ENCODE measurements around the gene TBC1D10A. TPM values are rescaled to one million over a fixed set of nuclear protein-coding genes. Genes with fewer than 3 reads are reported as not detected.

TBC1D10A gene
- total RNA-seq, 8 experiments from 2014 or later = 5.8 to 17.8 (median 10.6) TPM

DNA sequence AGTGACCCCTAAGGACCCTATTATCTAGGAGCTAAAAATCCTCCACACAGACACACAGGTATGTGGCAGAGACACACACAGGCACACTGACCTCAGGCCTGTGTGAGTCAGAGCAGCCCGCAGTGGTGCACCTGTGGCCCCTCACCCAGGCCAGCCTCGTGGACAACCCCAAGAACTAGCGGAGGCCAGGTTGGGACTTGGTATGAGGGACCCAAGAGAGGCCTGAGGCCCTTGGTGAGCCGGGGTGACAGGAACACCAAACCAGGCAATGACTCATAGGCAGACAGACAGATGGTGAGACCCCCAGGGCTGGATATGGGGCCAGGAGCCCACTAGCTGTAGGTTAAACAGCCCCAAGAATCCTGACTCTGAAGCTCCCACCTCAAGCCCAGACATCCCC is 43.4 kb downstream of the TBC1D10A start:
- Histone ChIP-seq H3K4me3 (no peak overlapping the region), H3K27ac (no peak overlapping the region), H3K4me1 (replicated peaks in 1 of 2) (peaks cover 2 to 3% of the 10 kb centered on the region in 2 donors)
- in situ Hi-C loops (cut with MboI; ENCODE audit: low pct_unique_long_range_greater_than_20kb in 2 of 9, low sequenced_read_pairs in 9 of 9, unreplicated experiment in 9 of 9) = no loop called here
- no peak for ATAC-seq (replicated peaks in 6 of 8)
- 75 to 100% (median 86%) methylated on average over 1 to 2 of the region's 4 CpGs; no CpG with 5 or more reads in 7 of the 10 experiments for WGBS, 10 experiments

DNA sequence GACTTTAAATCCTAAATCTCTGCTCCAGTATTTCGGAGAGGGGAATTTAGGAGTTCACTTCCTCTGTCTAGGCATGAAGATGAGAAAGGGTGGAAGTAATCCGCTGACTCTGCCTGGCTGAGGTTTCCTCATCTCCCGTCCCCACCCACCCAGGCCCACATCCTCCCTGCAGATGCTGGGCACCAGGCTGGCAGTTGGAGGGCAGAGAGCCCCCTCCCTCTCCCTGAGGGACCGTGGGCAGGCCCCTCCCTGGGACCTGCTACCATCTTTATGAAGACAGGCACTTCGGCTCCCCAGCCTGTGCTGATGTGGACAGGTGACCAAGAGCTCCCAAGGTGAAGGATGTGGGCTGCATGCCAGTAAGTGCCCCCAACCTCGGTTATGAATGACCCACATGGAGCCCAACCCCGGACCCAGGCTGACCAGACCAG is 44.1 kb downstream of the TBC1D10A start:
- Histone ChIP-seq H3K27ac (no peak overlapping the region), H3K4me1 (replicated peaks in 1 of 2) (no peaks in the 10 kb centered on the region), H3K4me3 (no peak overlapping the region)
- in situ Hi-C loops (cut with MboI; ENCODE audit: low pct_unique_long_range_greater_than_20kb in 2 of 9, low sequenced_read_pairs in 9 of 9, unreplicated experiment in 9 of 9) = no loop called here
- no peak for ATAC-seq (replicated peaks in 6 of 8)
- 83% methylated on average over 2 of the region's 7 CpGs; no CpG with 5 or more reads in 9 of the 10 experiments for WGBS, 10 experiments

DNA sequence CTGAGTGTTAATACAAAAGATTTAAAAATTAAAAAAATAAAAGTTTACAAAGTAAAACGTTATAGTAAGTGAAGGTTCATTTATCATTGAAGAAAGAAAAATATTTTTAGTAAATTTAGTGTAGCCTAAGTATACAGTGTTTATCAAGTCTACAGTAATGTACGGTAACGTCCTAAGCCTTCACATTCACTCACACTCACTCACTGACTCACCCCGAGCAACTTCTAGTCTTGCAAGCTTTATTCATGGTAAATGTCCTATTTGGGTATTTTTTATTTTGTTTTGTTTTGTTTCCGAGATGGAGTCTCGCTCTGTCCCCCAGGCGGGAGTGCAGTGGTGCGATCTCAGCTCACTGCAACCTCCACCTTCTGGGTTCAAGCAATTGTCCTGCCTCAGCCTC is 46.2 kb downstream of the TBC1D10A start:
- H3K4me1 ChIP-seq (replicated peaks in 1 of 2) = no peaks in the 10 kb centered on the region
- no peak for ATAC-seq (replicated peaks in 6 of 8)
- 35 to 89% (median 77%) methylated on average over 5 to 8 of the region's 8 CpGs; no CpG with 5 or more reads in 1 of the 10 experiments for WGBS, 10 experiments
- no peak overlapping the region for H3K27ac ChIP-seq
- H3K4me3 ChIP-seq = no peak overlapping the region
- in situ Hi-C loops (cut with MboI; ENCODE audit: low pct_unique_long_range_greater_than_20kb in 2 of 9, low sequenced_read_pairs in 9 of 9, unreplicated experiment in 9 of 9) = no loop called here

DNA sequence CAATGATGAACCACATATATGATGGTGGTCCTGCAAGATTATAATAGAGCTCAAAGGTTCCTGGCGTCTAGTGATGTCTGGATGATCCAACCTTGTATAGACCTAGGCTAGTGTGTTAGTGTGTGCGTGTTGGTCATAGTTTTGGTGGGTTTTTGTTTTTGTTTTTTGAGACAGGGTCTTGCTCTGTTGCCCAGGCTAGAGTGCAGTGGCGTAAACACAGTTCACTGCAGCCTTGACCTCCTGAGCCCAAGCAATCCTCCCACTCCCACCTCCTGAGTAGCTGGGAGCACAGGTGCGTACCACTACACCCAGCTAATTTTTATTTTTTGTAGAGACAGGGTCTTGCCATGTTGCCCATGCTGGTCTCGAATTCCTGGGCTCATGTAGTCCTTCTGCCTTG is 46.8 kb downstream of the TBC1D10A start:
- Histone ChIP-seq H3K27ac (no peak overlapping the region), H3K4me1 (replicated peaks in 1 of 2) (no peaks in the 10 kb centered on the region), H3K4me3 (no peak overlapping the region)
- in situ Hi-C loops (cut with MboI; ENCODE audit: low pct_unique_long_range_greater_than_20kb in 2 of 9, low sequenced_read_pairs in 9 of 9, unreplicated experiment in 9 of 9) = no loop called here
- no peak for ATAC-seq (replicated peaks in 6 of 8)
- 55 to 100% (median 85%) methylated on average over 1 to 4 of the region's 5 CpGs; no CpG with 5 or more reads in 1 of the 10 experiments for WGBS, 10 experiments

DNA sequence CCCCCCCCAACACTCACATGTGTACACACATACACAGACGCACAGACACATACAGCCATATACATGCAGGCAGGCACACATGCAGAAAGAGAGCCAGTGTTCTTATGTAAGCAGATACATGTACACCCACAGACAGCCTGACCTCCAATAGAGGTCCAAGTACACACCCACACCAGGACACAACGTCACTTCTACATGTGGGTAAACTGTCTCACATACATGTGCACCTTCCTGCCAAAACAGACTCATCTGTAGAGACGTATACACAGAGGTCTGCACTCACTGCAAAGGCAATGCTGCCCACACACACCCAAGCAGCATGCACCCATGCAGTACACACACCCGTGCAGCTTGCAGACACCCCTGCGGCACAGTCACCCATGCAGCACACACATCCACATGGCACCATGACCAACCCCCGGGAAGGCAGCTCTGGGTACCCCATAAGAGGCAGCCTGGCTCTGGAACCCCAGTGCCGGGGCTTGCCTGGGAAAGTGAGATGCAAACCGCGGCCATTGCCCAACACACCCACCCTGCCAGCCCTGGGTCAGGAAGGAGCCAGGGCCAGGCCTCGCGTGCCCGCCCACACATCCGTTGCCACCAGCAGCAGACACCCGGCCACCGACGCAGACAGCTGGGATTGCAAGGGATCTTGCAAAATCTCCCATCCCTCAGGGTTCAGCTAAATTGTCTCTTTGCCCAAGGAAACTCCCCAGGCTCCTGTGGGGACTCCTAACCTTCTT is 47.5 kb downstream of the TBC1D10A start:
- in situ Hi-C loops (cut with MboI; ENCODE audit: low pct_unique_long_range_greater_than_20kb in 2 of 9, low sequenced_read_pairs in 9 of 9, unreplicated experiment in 9 of 9) = no loop called here
- H3K4me3 ChIP-seq = no peak overlapping the region
- no peak overlapping the region for H3K27ac ChIP-seq
- no peaks in the 10 kb centered on the region for H3K4me1 ChIP-seq (replicated peaks in 1 of 2)
- 37 to 100% (median 90%) methylated on average over 1 to 7 of the region's 16 CpGs; no CpG with 5 or more reads in 4 of the 10 experiments for WGBS, 10 experiments
- ATAC-seq (replicated peaks in 6 of 8) = peak in 1 of 8 experiments; percentile 8

DNA sequence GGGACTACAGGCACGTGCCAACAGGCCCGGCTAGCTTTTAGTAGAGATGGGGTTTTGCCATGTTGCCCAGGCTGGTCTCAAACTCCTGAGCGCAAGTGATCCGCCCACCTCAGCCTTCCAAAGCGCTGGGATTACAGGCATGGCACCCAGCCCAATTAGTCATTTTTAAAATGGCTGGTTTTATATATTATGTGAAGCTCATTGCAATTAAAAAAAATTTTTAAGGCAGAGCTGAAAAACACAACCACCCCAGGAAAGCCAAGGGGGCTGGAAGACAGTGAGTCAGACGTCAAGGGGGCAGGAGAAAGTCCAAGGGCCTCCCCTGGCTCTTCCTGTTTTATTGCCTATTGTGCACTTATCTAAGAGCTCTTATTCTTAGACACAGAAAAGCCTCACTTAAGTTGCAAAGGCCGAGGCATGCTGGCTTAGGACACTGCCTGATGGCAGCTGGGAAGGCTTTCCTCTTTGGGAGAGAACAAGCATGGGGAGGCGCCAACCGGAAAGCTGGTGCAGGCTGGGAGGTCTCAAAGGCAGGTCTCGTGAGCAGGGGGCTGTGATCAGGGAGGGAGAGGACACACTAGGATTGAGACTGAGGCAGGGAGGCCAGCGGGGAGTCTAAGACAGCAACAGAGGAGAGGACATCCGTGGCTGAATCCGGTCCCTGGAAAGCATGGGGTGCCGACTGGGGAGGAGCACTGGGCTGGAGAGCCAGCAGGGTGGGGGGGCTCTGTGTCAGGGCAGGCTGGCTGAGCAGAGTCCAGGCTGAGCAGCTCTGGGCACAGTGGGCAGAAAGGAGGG is 49.0 kb downstream of the TBC1D10A start:
- 0 to 100% (median 39%) methylated on average over 1 to 8 of the region's 14 CpGs; no CpG with 5 or more reads in 2 of the 10 experiments for WGBS, 10 experiments
- H3K4me3 ChIP-seq = no peak overlapping the region
- peak in 6 of 8 experiments; percentile 14 to 56 (median 36) for ATAC-seq (replicated peaks in 6 of 8)
- no peaks in the 10 kb centered on the region for H3K4me1 ChIP-seq (replicated peaks in 1 of 2)
- no peak overlapping the region for H3K27ac ChIP-seq
- in situ Hi-C loops (cut with MboI; ENCODE audit: low pct_unique_long_range_greater_than_20kb in 2 of 9, low sequenced_read_pairs in 9 of 9, unreplicated experiment in 9 of 9) = no loop called here

GRCh38 chr22:30276039-30276438 is 50.7 kb downstream of the TBC1D10A start:
- no peak for ATAC-seq (replicated peaks in 6 of 8)
- 0 to 100% (median 86%) methylated on average over 1 to 5 of the region's 8 CpGs; no CpG with 5 or more reads in 1 of the 10 experiments for WGBS, 10 experiments
- Histone ChIP-seq H3K4me3 (no peak overlapping the region), H3K27ac (no peak overlapping the region), H3K4me1 (replicated peaks in 1 of 2) (no peaks in the 10 kb centered on the region)
- in situ Hi-C loops (cut with MboI; ENCODE audit: low pct_unique_long_range_greater_than_20kb in 2 of 9, low sequenced_read_pairs in 9 of 9, unreplicated experiment in 9 of 9) = no loop called here

DNA sequence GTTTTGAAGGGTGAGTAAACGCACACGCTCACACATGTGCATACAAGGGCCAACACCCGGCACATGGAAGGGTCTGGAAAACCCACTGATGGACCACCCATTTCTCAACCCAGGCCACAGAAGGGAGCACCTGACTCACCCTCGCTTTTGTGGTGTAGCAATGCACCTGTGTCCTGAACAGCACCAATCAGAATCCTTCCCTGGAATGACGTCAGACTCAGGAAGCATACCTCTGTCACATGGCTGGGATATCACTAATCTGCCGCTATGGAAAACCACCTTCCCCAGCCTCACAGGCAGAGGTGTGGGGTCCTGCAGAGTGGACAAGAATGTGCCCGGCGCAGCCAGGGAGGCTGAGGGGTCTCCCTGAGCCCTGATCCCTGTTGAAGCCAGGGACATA is 51.1 kb downstream of the TBC1D10A start:
- H3K27ac ChIP-seq = no peak overlapping the region
- H3K4me1 ChIP-seq (replicated peaks in 1 of 2) = no peaks in the 10 kb centered on the region
- WGBS, 10 experiments = 33 to 93% (median 74%) methylated on average over 1 to 6 of the region's 8 CpGs; no CpG with 5 or more reads in 4 of the 10 experiments
- ATAC-seq (replicated peaks in 6 of 8) = peak in 1 of 8 experiments; percentile 7
- in situ Hi-C loops (cut with MboI; ENCODE audit: low pct_unique_long_range_greater_than_20kb in 2 of 9, low sequenced_read_pairs in 9 of 9, unreplicated experiment in 9 of 9) = no loop called here
- no peak overlapping the region for H3K4me3 ChIP-seq

DNA sequence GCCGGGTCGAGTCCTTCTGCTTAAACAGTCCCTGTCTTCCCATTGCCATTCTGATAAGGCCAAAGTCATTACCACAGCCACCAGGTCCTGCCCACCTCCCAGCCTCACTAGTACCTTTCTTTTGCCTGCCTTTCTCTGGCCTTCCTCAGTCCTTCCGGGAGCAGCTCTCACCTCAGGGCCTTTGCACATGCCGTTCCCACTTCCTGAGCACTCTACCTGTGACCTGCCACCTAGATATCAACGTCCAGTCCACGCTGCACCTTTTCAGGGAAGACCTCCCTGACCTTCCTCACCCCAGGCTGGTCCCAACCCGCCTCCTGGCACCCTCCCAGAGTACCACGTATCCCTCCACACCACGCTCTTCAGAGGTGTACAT is 52.3 kb downstream of the TBC1D10A start:
- WGBS, 10 experiments = 49 to 100% (median 85%) methylated on average over 1 to 4 of the region's 9 CpGs; no CpG with 5 or more reads in 4 of the 10 experiments
- Histone ChIP-seq H3K4me3 (no peak overlapping the region), H3K27ac (no peak overlapping the region), H3K4me1 (replicated peaks in 1 of 2) (no peaks in the 10 kb centered on the region)
- ATAC-seq (replicated peaks in 6 of 8) = no peak
- in situ Hi-C loops (cut with MboI; ENCODE audit: low pct_unique_long_range_greater_than_20kb in 2 of 9, low sequenced_read_pairs in 9 of 9, unreplicated experiment in 9 of 9) = no loop called here

GRCh38 chr22:30273711-30274436 is 52.9 kb downstream of the TBC1D10A start:
- in situ Hi-C loops (cut with MboI; ENCODE audit: low pct_unique_long_range_greater_than_20kb in 2 of 9, low sequenced_read_pairs in 9 of 9, unreplicated experiment in 9 of 9) = no loop called here
- 31 to 78% (median 65%) methylated on average over 2 to 8 of the region's 10 CpGs; no CpG with 5 or more reads in 3 of the 10 experiments for WGBS, 10 experiments
- no peak overlapping the region for H3K4me3 ChIP-seq
- no peak overlapping the region for H3K27ac ChIP-seq
- no peak for ATAC-seq (replicated peaks in 6 of 8)
- no peaks in the 10 kb centered on the region for H3K4me1 ChIP-seq (replicated peaks in 1 of 2)

GRCh38 chr22:30272781-30273601 is 53.8 kb downstream of the TBC1D10A start:
- WGBS, 10 experiments = 28 to 93% (median 78%) methylated on average over 2 to 11 of the region's 16 CpGs
- no peak overlapping the region for H3K4me3 ChIP-seq
- ATAC-seq (replicated peaks in 6 of 8) = no peak
- H3K4me1 ChIP-seq (replicated peaks in 1 of 2) = no peaks in the 10 kb centered on the region
- H3K27ac ChIP-seq = no peak overlapping the region
- in situ Hi-C loops (cut with MboI; ENCODE audit: low pct_unique_long_range_greater_than_20kb in 2 of 9, low sequenced_read_pairs in 9 of 9, unreplicated experiment in 9 of 9) = no loop called here

GRCh38 chr22:30270832-30271231 is 55.9 kb downstream of the TBC1D10A start:
- Histone ChIP-seq H3K27ac (no peak overlapping the region), H3K4me1 (replicated peaks in 1 of 2) (no peaks in the 10 kb centered on the region), H3K4me3 (no peak overlapping the region)
- peak in 5 of 8 experiments; percentile 23 to 79 (median 39) for ATAC-seq (replicated peaks in 6 of 8)
- in situ Hi-C loops (cut with MboI; ENCODE audit: low pct_unique_long_range_greater_than_20kb in 2 of 9, low sequenced_read_pairs in 9 of 9, unreplicated experiment in 9 of 9) = no loop called here
- 40 to 100% (median 81%) methylated on average over 1 to 16 of the region's 16 CpGs; no CpG with 5 or more reads in 4 of the 10 experiments for WGBS, 10 experiments

Measured in motor neuron (in vitro differentiated cells).